Left ventricle myocardium inferior (tissue), 1 donor: ENCODE results near the gene ALDH2. TPM values are rescaled to one million over a fixed set of nuclear protein-coding genes. Genes with fewer than 3 reads are reported as not detected.
A peak's percentile ranks its signal among the peaks of the same experiment; 100 is the strongest.

Experiments
- DNase-seq: peaks from one replicate; pipeline ENCODE4 v3.0.0-alpha.2; 2020
- H3K27ac ChIP-seq: fragments of 200-600 bp; replicated peaks from 2 replicates; pipeline ENCODE4 v1.8.0; 2021
- H3K27me3 ChIP-seq: fragments of 200-600 bp; 2 replicates; pipeline ENCODE4 v1.8.0; 2021; ENCODE audit warnings: low read depth
- H3K36me3 ChIP-seq: fragments of 200-600 bp; 2 replicates; pipeline ENCODE4 v1.8.0; 2021
- H3K4me1 ChIP-seq: fragments of 200-600 bp; 2 replicates; pipeline ENCODE4 v1.8.0; 2021
- H3K4me3 ChIP-seq: fragments of 200-600 bp; 2 replicates; pipeline ENCODE4 v1.8.0; 2021; ENCODE audit warnings: mild to moderate bottlenecking, moderate library complexity
- H3K9me3 ChIP-seq: fragments of 200-600 bp; replicated peaks from 2 replicates; pipeline ENCODE4 v1.8.0; 2021
- intact Hi-C: fragments of 100-400 bp; cut with micrococcal nuclease; formaldehyde crosslinking; loops from one replicate; pipeline ENCODE4 v1.11.0; 2022
- total RNA-seq: library from RNA; stranded (reverse); fragmentation: NEBNext Ultra II Directional; extraction: Animal tissue kit (Norgen Biotek cat#: 25700); gene quantifications from one replicate; pipeline ENCODE4 v1.2.1, GENCODE V29; 2021
- TF ChIP-seq, protein P1 (sequence below): fragments of 200-600 bp; IDR thresholded peaks from 2 replicates; pipeline ENCODE4 v1.8.0; 2021; ENCODE audit warnings: antibody characterized with exemption, mild to moderate bottlenecking, borderline replicate concordance
- donor health status: DM: no; HTN: yes; CAD: no; lungs with severe emphysema.

ALDH2 gene
- total RNA-seq, 1 donor from 2014 or later, result 381 TPM

DNA sequence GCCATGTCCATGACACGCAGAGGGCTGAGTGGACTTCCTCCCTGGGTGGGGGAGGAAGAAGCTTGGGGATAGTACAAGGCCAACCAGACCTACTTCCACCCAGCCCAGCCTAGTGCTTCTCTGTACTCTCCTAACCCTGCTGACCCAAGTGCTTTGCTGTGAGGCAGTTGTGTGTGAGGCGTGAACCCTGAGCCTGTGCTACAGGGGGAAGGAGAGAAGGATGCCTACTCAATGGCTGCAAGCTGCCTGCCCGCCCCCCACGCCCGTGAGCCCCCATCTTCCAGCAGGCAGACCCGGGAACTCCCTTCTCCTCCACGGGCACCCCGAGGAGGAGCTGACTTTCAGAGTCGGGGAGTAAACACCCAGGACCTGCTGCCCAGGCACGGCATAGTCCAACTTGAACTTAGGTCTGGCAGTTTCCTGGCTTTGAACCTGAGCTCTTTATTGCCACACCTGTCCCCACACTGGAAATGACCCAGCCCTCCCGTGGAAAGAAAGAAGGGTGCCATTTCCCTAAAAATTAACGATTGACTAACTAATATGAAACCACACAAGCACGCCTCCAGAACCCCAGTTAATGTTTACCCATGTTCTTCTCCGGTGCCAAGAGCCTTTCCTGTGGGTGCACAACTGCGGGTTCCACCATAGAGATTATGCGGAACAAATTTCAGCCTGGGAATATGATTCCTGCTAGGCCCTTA lies 10.8 kb downstream of the ALDH2 start:
- TF ChIP-seq, protein P1, sequence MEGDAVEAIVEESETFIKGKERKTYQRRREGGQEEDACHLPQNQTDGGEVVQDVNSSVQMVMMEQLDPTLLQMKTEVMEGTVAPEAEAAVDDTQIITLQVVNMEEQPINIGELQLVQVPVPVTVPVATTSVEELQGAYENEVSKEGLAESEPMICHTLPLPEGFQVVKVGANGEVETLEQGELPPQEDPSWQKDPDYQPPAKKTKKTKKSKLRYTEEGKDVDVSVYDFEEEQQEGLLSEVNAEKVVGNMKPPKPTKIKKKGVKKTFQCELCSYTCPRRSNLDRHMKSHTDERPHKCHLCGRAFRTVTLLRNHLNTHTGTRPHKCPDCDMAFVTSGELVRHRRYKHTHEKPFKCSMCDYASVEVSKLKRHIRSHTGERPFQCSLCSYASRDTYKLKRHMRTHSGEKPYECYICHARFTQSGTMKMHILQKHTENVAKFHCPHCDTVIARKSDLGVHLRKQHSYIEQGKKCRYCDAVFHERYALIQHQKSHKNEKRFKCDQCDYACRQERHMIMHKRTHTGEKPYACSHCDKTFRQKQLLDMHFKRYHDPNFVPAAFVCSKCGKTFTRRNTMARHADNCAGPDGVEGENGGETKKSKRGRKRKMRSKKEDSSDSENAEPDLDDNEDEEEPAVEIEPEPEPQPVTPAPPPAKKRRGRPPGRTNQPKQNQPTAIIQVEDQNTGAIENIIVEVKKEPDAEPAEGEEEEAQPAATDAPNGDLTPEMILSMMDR, result no peak
- peaks cover 9% of the 10 kb centered on the region for H3K9me3 ChIP-seq
- DNase-seq, result no peak
- intact Hi-C loops, result no loop called here
- H3K27me3 ChIP-seq, result no peaks in the 10 kb centered on the region
- H3K27ac ChIP-seq, result peak overlapping the region; percentile 95
- peaks cover 27% of the 10 kb centered on the region for H3K36me3 ChIP-seq
- peaks cover 50% of the 10 kb centered on the region for H3K4me1 ChIP-seq
- H3K4me3 ChIP-seq, result no peak overlapping the region

DNA sequence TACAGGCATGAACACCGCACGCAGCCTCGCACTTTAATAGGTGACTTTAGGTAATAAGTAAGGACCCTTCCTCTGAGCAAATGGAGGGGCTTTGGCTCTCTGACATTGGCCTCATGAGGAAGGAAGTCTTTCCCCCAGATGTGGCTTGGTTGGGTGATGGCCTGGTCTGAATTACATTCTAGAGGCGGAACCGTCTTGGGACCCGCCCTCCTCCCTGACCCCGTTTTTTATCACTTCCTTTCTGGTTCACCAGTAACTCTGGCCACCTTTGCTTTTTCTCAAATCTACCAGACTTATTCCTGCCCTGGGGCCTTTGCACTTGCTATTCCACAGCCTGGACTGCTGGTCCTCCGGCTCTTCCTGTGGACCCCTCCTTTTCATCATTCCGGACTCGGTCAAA lies 13.4 kb downstream of the ALDH2 start:
- H3K4me1 ChIP-seq, result peaks cover 23% of the 10 kb centered on the region
- no peak overlapping the region for H3K4me3 ChIP-seq
- no peak for DNase-seq
- peaks cover 52% of the 10 kb centered on the region for H3K36me3 ChIP-seq
- H3K27ac ChIP-seq, result no peak overlapping the region
- TF ChIP-seq, protein P1, result no peak
- intact Hi-C loops, result no loop called here
- peaks cover 9% of the 10 kb centered on the region for H3K9me3 ChIP-seq
- no peaks in the 10 kb centered on the region for H3K27me3 ChIP-seq

DNA sequence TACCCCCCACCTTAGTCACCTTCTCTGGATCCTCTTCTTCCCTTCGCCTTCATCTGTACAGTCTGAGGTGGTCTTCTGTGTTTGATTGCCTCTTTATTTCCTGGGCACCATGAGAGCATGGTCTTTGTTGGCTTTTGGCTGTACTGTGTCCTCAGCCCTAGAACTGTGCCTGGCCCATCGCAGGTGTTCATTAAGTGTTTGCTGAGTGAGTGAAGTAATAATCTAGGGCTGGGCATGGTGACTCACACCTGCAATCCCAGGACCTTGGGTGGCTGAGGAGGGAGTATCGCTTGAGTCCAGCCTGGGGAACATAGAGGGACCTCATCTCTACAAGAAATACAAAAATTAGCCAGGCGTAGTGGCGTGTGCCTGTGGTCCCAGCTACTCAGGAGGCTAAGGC lies 13.9 kb downstream of the ALDH2 start:
- peaks cover 19% of the 10 kb centered on the region for H3K4me1 ChIP-seq
- intact Hi-C loops, result no loop called here
- H3K9me3 ChIP-seq, result peaks cover 9% of the 10 kb centered on the region
- peaks cover 57% of the 10 kb centered on the region for H3K36me3 ChIP-seq
- no peak overlapping the region for H3K4me3 ChIP-seq
- DNase-seq, result no peak
- H3K27ac ChIP-seq, result no peak overlapping the region
- H3K27me3 ChIP-seq, result no peaks in the 10 kb centered on the region
- TF ChIP-seq, protein P1, result no peak

DNA sequence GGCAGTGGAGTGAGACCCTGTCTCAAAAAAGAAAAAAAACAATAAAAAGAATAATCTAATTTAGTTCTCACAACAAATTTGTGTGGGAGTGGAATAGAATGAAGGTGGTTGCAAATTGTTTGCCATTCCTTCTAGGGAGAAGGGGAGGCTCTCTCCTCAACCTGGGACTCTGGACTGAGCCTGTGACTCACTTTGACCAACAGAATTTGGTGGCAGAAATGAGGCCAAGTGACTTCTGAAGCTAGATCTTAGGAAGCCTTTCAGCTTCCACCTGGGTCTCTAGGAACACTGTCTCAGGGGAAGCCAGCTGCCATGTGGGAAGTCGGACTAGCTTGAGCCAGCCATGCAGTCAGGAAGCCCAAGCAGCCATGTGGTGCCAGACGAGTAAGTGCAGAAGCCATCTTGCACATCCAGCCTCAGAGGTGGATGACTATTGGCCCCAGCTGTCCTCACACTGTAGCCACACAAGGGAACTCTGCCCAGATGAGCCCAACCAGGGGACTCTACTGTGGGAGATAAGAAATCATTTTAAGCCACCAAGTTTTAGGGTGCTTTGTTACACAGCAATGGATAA lies 14.4 kb downstream of the ALDH2 start:
- H3K36me3 ChIP-seq, result peaks cover 63% of the 10 kb centered on the region
- no peak overlapping the region for H3K27ac ChIP-seq
- TF ChIP-seq, protein P1, result no peak
- DNase-seq, result no peak
- H3K4me1 ChIP-seq, result peaks cover 13% of the 10 kb centered on the region
- H3K4me3 ChIP-seq, result no peak overlapping the region
- peaks cover 9% of the 10 kb centered on the region for H3K9me3 ChIP-seq
- H3K27me3 ChIP-seq, result no peaks in the 10 kb centered on the region
- intact Hi-C loops, result no loop called here

DNA sequence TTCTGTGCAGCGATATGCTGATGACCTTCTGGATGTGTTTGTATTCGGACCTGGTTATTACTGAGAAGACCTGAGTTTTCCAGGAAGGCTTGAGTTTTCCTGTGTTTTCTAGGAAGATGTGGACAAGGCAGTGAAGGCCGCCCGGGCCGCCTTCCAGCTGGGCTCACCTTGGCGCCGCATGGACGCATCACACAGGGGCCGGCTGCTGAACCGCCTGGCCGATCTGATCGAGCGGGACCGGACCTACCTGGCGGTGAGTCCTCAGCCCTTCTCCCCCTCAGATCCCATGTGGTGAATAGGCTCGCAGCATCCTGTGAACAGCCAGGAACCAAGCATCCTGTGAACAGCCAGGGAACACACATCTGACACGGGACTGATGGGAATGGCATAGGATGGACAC lies 16.3 kb downstream of the ALDH2 start:
- Histone ChIP-seq H3K27ac (no peak overlapping the region), H3K36me3 (peaks cover 80% of the 10 kb centered on the region), H3K4me3 (no peak overlapping the region), H3K4me1 (peaks cover 5% of the 10 kb centered on the region), H3K27me3 (no peaks in the 10 kb centered on the region), H3K9me3 (peaks cover 9% of the 10 kb centered on the region)
- no peak for DNase-seq
- intact Hi-C loops, result no loop called here
- TF ChIP-seq, protein P1, result no peak
